Keratinocyte (primary cell): ENCODE measurements around the gene ARID1B.

Experiments used
- EZH2 ChIP-seq: IDR thresholded peaks from one replicate; pipeline ENCODE4 v1.6.1; 2012; ENCODE audit warnings: inconsistent platforms, mild to moderate bottlenecking, low read length, moderate library complexity
- TF ChIP-seq, protein P1 (sequence below), 3 experiments: IDR thresholded peaks in 1 of 3; conservative IDR thresholded peaks in 1 of 3; optimal IDR thresholded peaks in 1 of 3; 2 replicates in 2 of 3; 3 replicates in 1 of 3; pipeline versions ENCODE3 to v1.5.1; 2011; ENCODE audit warnings: low read length in 3 of 3, mild to moderate bottlenecking in 3 of 3, moderate library complexity in 2 of 3, control low read depth in 1 of 3, inconsistent platforms in 1 of 3; ENCODE audit not compliant: insufficient read depth in 2 of 3; ENCODE audit errors: extremely low read depth in 1 of 3

DNA sequence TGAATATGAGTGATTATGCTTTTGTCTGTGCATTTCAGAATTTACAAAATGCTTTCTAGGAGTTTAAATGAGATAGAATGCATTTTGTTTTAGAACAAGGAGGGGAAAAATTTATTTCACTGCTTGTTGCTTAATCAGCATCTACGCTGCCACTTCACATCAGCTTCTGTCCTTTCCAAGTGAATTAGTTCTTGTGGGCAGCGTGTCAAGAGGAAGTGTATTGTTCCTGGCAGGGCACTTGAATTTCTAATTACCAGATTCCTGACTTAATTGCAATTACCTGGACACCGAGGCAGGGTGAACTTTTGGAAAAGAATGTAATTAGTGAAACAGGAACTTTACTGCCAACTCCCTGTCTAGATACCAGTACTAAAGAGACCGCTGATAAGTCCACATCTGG lies 282.6 kb downstream of the ARID1B start:
- no peak for TF ChIP-seq EZH2
- TF ChIP-seq, protein P1, sequence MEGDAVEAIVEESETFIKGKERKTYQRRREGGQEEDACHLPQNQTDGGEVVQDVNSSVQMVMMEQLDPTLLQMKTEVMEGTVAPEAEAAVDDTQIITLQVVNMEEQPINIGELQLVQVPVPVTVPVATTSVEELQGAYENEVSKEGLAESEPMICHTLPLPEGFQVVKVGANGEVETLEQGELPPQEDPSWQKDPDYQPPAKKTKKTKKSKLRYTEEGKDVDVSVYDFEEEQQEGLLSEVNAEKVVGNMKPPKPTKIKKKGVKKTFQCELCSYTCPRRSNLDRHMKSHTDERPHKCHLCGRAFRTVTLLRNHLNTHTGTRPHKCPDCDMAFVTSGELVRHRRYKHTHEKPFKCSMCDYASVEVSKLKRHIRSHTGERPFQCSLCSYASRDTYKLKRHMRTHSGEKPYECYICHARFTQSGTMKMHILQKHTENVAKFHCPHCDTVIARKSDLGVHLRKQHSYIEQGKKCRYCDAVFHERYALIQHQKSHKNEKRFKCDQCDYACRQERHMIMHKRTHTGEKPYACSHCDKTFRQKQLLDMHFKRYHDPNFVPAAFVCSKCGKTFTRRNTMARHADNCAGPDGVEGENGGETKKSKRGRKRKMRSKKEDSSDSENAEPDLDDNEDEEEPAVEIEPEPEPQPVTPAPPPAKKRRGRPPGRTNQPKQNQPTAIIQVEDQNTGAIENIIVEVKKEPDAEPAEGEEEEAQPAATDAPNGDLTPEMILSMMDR (optimal IDR thresholded peaks at IDR 0.05 in 1 of 3, IDR thresholded peaks at IDR 0.05 in 1 of 3, conservative IDR thresholded peaks at IDR 0.05 in 1 of 3; ENCODE audit: extremely low read depth in 1 of 3, insufficient read depth in 2 of 3, low read length in 3 of 3): no peak
